ENCODE measurements around the gene ENG.
"Not testable (repeated sequence)": the region's sequence is repeated elsewhere in the genome, so short reads cannot be mapped to it uniquely, and the experiment has no call there.

The ENG gene

GRCh38 chr9:127796225-127796813 is 58.1 kb downstream of the ENG start:
- no peak for DNase-seq (ENCODE audit: low read depth in 3 of 3, low spot score in 1 of 3)

- no peak for DNase-seq (ENCODE audit: low read depth in 3 of 3, low spot score in 1 of 3)
Measured at GRCh38 chr9:127794001-127794791, 60.3 kb downstream of the ENG start.

GRCh38 chr9:127793093-127793708 is 61.3 kb downstream of the ENG start:
- no peak for DNase-seq (ENCODE audit: low read depth in 3 of 3, low spot score in 1 of 3)

- DNase-seq (ENCODE audit: low read depth in 3 of 3, low spot score in 1 of 3) = no peak
Measured at GRCh38 chr9:127792417-127793031, 61.9 kb downstream of the ENG start.

GRCh38 chr9:127791085-127791484 is 63.4 kb downstream of the ENG start:
- no peak for DNase-seq (ENCODE audit: low read depth in 3 of 3, low spot score in 1 of 3)

- no peak for DNase-seq (ENCODE audit: low read depth in 3 of 3, low spot score in 1 of 3)
Measured at GRCh38 chr9:127790094-127790855, 64.2 kb downstream of the ENG start.

- no peak for DNase-seq (ENCODE audit: low read depth in 3 of 3, low spot score in 1 of 3)
Measured at GRCh38 chr9:127789179-127789578, 65.3 kb downstream of the ENG start.

- no peak for DNase-seq (ENCODE audit: low read depth in 3 of 3, low spot score in 1 of 3)
Measured at GRCh38 chr9:127788337-127789011, 66.0 kb downstream of the ENG start.

GRCh38 chr9:127786773-127787104 is 67.7 kb downstream of the ENG start:
- no peak for DNase-seq (ENCODE audit: low read depth in 3 of 3, low spot score in 1 of 3)

- peak; percentile 83 to 91 (median 83) for DNase-seq (ENCODE audit: low read depth in 3 of 3, low spot score in 1 of 3)
Measured at GRCh38 chr9:127785933-127786772, 68.3 kb downstream of the ENG start, which contains the start of gene CDK9. Gene CDK9, plus strand, starts transcription at chr9:127786034. Its CDS starts 115 bp downstream, at chr9:127786149.

GRCh38 chr9:127785023-127785932 is 69.2 kb downstream of the ENG start:
- peak; percentile 79 to 86 (median 79) for DNase-seq (ENCODE audit: low read depth in 3 of 3, low spot score in 1 of 3)

- DNase-seq (ENCODE audit: low read depth in 3 of 3, low spot score in 1 of 3) = peak in 1 of 3 donors; percentile 41
Measured at GRCh38 chr9:127783111-127784008, 71.1 kb downstream of the ENG start.

GRCh38 chr9:127781806-127782205 is 72.7 kb downstream of the ENG start:
- DNase-seq (ENCODE audit: low read depth in 3 of 3, low spot score in 1 of 3) = no peak

- DNase-seq (ENCODE audit: low read depth in 3 of 3, low spot score in 1 of 3) = not testable (repeated sequence)
Measured at GRCh38 chr9:127780909-127781308, 73.5 kb downstream of the ENG start.

GRCh38 chr9:127780126-127780885 is 74.2 kb downstream of the ENG start:
- no peak for DNase-seq (ENCODE audit: low read depth in 3 of 3, low spot score in 1 of 3)

GRCh38 chr9:127779136-127779981 is 75.1 kb downstream of the ENG start:
- peak in 1 of 3 donors; percentile 47 for DNase-seq (ENCODE audit: low read depth in 3 of 3, low spot score in 1 of 3)
